IMR-90 (cell line): Measurements from ENCODE around the gene OR1F1. TPM values are rescaled to one million over a fixed set of nuclear protein-coding genes. Genes with fewer than 3 reads are reported as not detected.

ENCODE experiments used
- ATAC-seq: fragments of 200-7000 bp; cut with Tn5 transposase; 2 replicates; pipeline ENCODE4 v1.9.1; 2020; ENCODE audit warnings: low read depth, mild to moderate bottlenecking, moderate library complexity
- BruUV-seq: library from RNA; stranded (reverse); fragments of 400-500 nt; replicated peaks from 2 replicates; lab custom pipeline; 2021; lab: Mats Ljungman, UMichigan
- CTCF ChIA-PET: fragments of 300-600 bp; formaldehyde crosslinking; extraction: SDS; loops from one replicate; lab custom pipeline; 2021; ENCODE audit warnings: antibody characterized with exemption; lab: Yijun Ruan, JAX
- POLR2A ChIA-PET: fragments of 300-600 bp; sonication (Branson Sonifier 250); formaldehyde crosslinking; loops from one replicate; lab custom pipeline; 2022; ENCODE audit warnings: antibody characterized with exemption; ENCODE audit not compliant: unreplicated experiment; lab: Charles Lee
- DNase-seq: peaks from one replicate; pipeline ENCODE4 v3.0.0; 2013
- H2AFZ ChIP-seq: replicated peaks from 2 replicates; pipeline ENCODE3; 2013; ENCODE audit warnings: low read length, mild to moderate bottlenecking; ENCODE audit not compliant: poor library complexity
- H2AK5ac ChIP-seq: 2 replicates; pipeline ENCODE4 v1.6.1; 2013; ENCODE audit warnings: low read depth, low read length, inconsistent platforms
- H2AK9ac ChIP-seq: replicated peaks from 2 replicates; pipeline ENCODE3; 2013; ENCODE audit warnings: mild to moderate bottlenecking, low read depth, low read length, moderate library complexity; ENCODE audit not compliant: poor library complexity
- H2BK120ac ChIP-seq: 2 replicates; pipeline ENCODE4 v1.6.1; 2013; ENCODE audit warnings: low read depth, low read length, inconsistent platforms
- H2BK15ac ChIP-seq: 3 replicates; pipeline ENCODE4 v1.6.1; 2013; ENCODE audit warnings: low read depth, low read length, inconsistent platforms
- H2BK20ac ChIP-seq: 2 replicates; pipeline ENCODE4 v1.6.1; 2013; ENCODE audit warnings: low read depth, mild to moderate bottlenecking, inconsistent platforms, low read length, moderate library complexity
- H2BK5ac ChIP-seq: 2 replicates; pipeline ENCODE4 v1.6.1; 2013; ENCODE audit warnings: mild to moderate bottlenecking, low read depth, low read length, inconsistent platforms; ENCODE audit not compliant: poor library complexity, severe bottlenecking
- H3K14ac ChIP-seq: replicated peaks from 2 replicates; pipeline ENCODE4 v1.6.1; 2013; ENCODE audit warnings: low read depth, low read length, inconsistent platforms
- H3K18ac ChIP-seq: 2 replicates; pipeline ENCODE4 v1.6.1; 2013; ENCODE audit warnings: low read depth, low read length, control low read depth
- H3K23ac ChIP-seq: 2 replicates; pipeline ENCODE4 v1.6.1; 2013; ENCODE audit warnings: low read depth, low read length, inconsistent platforms
- H3K27ac ChIP-seq: 2 replicates; pipeline ENCODE4 v1.5.1; 2013; ENCODE audit warnings: mild to moderate bottlenecking, control low read depth, low read length; ENCODE audit not compliant: insufficient read depth
- H3K27me3 ChIP-seq: 2 replicates; pipeline ENCODE4 v1.6.1; 2013; ENCODE audit warnings: low read length; ENCODE audit not compliant: control insufficient read depth, insufficient read depth
- H3K36me3 ChIP-seq: 2 replicates; pipeline ENCODE4 v1.6.1; 2013; ENCODE audit warnings: low read length, mixed read lengths; ENCODE audit not compliant: control insufficient read depth, insufficient read depth
- H3K4ac ChIP-seq: 2 replicates; pipeline ENCODE4 v1.6.1; 2013; ENCODE audit warnings: low read depth, low read length, inconsistent platforms
- H3K4me1 ChIP-seq: 2 replicates; pipeline ENCODE4 v1.6.1; 2013; ENCODE audit warnings: low read length, mixed read lengths; ENCODE audit not compliant: control insufficient read depth, insufficient read depth
- H3K4me2 ChIP-seq: 2 replicates; pipeline ENCODE4 v1.6.1; 2013; ENCODE audit warnings: low read depth, mild to moderate bottlenecking, control low read depth, low read length, moderate library complexity
- H3K4me3 ChIP-seq: 2 replicates; pipeline ENCODE4 v1.5.1; 2013; ENCODE audit warnings: low read depth, mild to moderate bottlenecking, control low read depth, low read length, moderate library complexity; ENCODE audit not compliant: insufficient read depth
- H3K56ac ChIP-seq: 2 replicates; pipeline ENCODE4 v1.6.1; 2013; ENCODE audit warnings: low read length, inconsistent platforms; ENCODE audit not compliant: insufficient read depth; ENCODE audit errors: extremely low read depth
- H3K79me1 ChIP-seq, 2 experiments: 2 replicates each; pipeline ENCODE4 v1.6.1; 2013; ENCODE audit warnings: low read length in 2 of 2, inconsistent platforms in 1 of 2, low read depth in 1 of 2
- H3K9ac ChIP-seq: 2 replicates; pipeline ENCODE4 v1.6.1; 2013; ENCODE audit warnings: low read depth, low read length, control low read depth
- H3K9me1 ChIP-seq: 2 replicates; pipeline ENCODE4 v1.6.1; 2013; ENCODE audit warnings: low read length, inconsistent platforms; ENCODE audit not compliant: insufficient read depth
- H3K9me3 ChIP-seq: 2 replicates; pipeline ENCODE4 v1.6.1; 2013; ENCODE audit warnings: low read length; ENCODE audit not compliant: control insufficient read depth, insufficient read depth
- H4K20me1 ChIP-seq: 2 replicates; pipeline ENCODE4 v1.6.1; 2013; ENCODE audit warnings: low read length, inconsistent platforms; ENCODE audit not compliant: insufficient read depth
- H4K5ac ChIP-seq: 2 replicates; pipeline ENCODE4 v1.6.1; 2013; ENCODE audit warnings: mild to moderate bottlenecking, low read depth, low read length, control low read depth
- H4K8ac ChIP-seq, 2 experiments: 2 replicates each; pipeline ENCODE4 v1.6.1; 2013; ENCODE audit warnings: low read depth in 2 of 2, low read length in 2 of 2, control low read depth in 1 of 2, inconsistent platforms in 1 of 2
- H4K91ac ChIP-seq: 2 replicates; pipeline ENCODE4 v1.6.1; 2013; ENCODE audit warnings: low read depth, low read length, inconsistent platforms; ENCODE audit not compliant: insufficient read depth
- POLR2A ChIP-seq: IDR thresholded peaks from 2 replicates; pipeline ENCODE4 v1.6.1; 2012; ENCODE audit warnings: mild to moderate bottlenecking, low read depth, low read length
- RFX5 ChIP-seq: IDR thresholded peaks from 2 replicates; pipeline ENCODE4 v1.8.0; 2012; ENCODE audit warnings: low read depth, mild to moderate bottlenecking, low read length, moderate library complexity
- WGBS, 2 experiments: methylation state at CpG; one replicate each; pipeline versions ENCODE4 v1.1.5 to v1.1.7; 2013; ENCODE audit warnings: missing lambda C conversion rate in 2 of 2; ENCODE audit not compliant: insufficient read length in 1 of 2; ENCODE audit errors: extremely low coverage in 2 of 2; 5-methylcytosine and 5-hydroxymethylcytosine counted together
- dilution Hi-C: fragments of 300-500 bp; cut with HindIII; formaldehyde crosslinking; loops from one replicate; pipeline ENCODE4 v1.14.3; 2018; ENCODE audit warnings: low sequenced_read_pairs; ENCODE audit not compliant: unreplicated experiment
- in situ Hi-C: fragments of 300-500 bp; cut with MboI; formaldehyde crosslinking; loops from 3 replicates; pipeline ENCODE4 v1.14.3; 2019; ENCODE audit warnings: low sequenced_read_pairs, inconsistent platforms, mixed read lengths
- intact Hi-C: fragments of 100-400 bp; cut with micrococcal nuclease; formaldehyde crosslinking; loops from 2 replicates; pipeline ENCODE4 v1.10.0; 2022
- polyA plus RNA-seq, 3 experiments: library from polyadenylated mRNA; depleted of rRNA; stranded (reverse); fragments of >200 nt; gene quantifications; 2 replicates each; pipeline ENCODE4 v1.2.3, GENCODE V29; 2012; ENCODE audit warnings: low replicate concordance in 1 of 3
- total RNA-seq: library from RNA; depleted of rRNA; stranded (reverse); fragments of >200 nt; gene quantifications from 2 replicates; pipeline ENCODE4 v1.2.3, GENCODE V29; 2012
- TF ChIP-seq, protein P1 (sequence below): fragments of 150-350 bp; IDR thresholded peaks from 2 replicates; pipeline ENCODE4 v1.6.1; 2016; ENCODE audit warnings: low read depth, mild to moderate bottlenecking, low read length, moderate library complexity, borderline replicate concordance
- TF ChIP-seq, protein P2 (sequence below): fragments of 150-350 bp; IDR thresholded peaks from 2 replicates; pipeline ENCODE4 v1.6.1; 2017; ENCODE audit warnings: mild to moderate bottlenecking, antibody characterized with exemption, low read length, low read depth

The OR1F1 gene
- total and polyA plus RNA-seq, 2 of the 4 experiments (the other 2 are of a cell fraction), result 0.12 TPM; not detected in 1

DNA sequence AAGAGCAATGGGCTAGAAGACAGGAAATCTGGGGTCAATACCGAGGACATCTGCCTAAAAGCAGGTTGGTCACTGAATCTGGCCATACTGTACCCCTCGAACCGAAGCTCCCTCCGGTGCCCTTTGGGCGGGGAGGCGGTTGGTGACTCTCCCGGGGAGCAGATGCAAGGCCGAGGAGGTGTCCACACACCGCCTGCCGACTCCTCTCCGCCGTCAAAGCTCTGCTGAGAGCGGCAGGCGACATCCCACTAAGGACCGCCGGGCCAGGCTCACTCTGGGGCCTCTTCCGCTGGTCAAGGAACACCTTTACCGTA, 46.5 kb downstream of the OR1F1 start:
- POLR2A ChIA-PET, result no interaction called here

More for the DNA sequence above, 46.5 kb downstream of the OR1F1 start:
- Histone ChIP-seq H3K36me3 (peaks cover 21% of the 10 kb centered on the region), H4K20me1 (no peaks in the 10 kb centered on the region), H3K9ac (peak overlapping the region; percentile 96), H3K4me1 (no peaks in the 10 kb centered on the region), H3K14ac (peak overlapping the region; percentile 17), H3K4me2 (peak overlapping the region; percentile 97), H2BK120ac (no peak overlapping the region), H3K23ac (peak overlapping the region; percentile 75; the same call in 1 of the 2 replicates), H3K79me1 (peaks cover 22 to 27% of the 10 kb centered on the region in 2 experiments), H3K9me3 (peaks cover 4% of the 10 kb centered on the region; the same call in 1 of the 2 replicates), H4K5ac (peak overlapping the region; percentile 55), H2AFZ (peak overlapping the region; percentile 100), H3K18ac (no peak overlapping the region), H3K56ac (peak overlapping the region; percentile 73), H4K91ac (peak overlapping the region; percentile 4; the same call in 1 of the 2 replicates), H2BK20ac (no peak overlapping the region), H2AK5ac (peak overlapping the region; percentile 71; the same call in 1 of the 2 replicates), H3K4me3 (peak overlapping the region; percentile 95), H2AK9ac (peak overlapping the region; percentile 94), H2BK5ac (peak overlapping the region; percentile 62), H2BK15ac (no peak overlapping the region), H3K4ac (peak overlapping the region; percentile 58), H3K27me3 (no peaks in the 10 kb centered on the region), H4K8ac (peak overlapping the region; percentile 20 to 75), H3K9me1 (peaks cover 3% of the 10 kb centered on the region; the same call in 1 of the 2 replicates), H3K27ac (peak overlapping the region; percentile 79)
- CTCF ChIA-PET, result no interaction called here
- ATAC-seq, result no peak
- no TSS peak for BruUV-seq
- DNase-seq, result no peak
- in situ Hi-C loops, result no loop called here
- intact Hi-C loops, result loop anchor here (2.0 kb wide), 1 partner anchor 48 kb away; the partner anchor contains the start of gene ZNF263
- WGBS, 2 experiments, result 1% methylated on average over 16 of the region's 18 CpGs; no CpG with 5 or more reads in 1 of the 2 experiments
- dilution Hi-C loops, result no loop called here
- no peak for TF ChIP-seq POLR2A
- TF ChIP-seq, protein P1, sequence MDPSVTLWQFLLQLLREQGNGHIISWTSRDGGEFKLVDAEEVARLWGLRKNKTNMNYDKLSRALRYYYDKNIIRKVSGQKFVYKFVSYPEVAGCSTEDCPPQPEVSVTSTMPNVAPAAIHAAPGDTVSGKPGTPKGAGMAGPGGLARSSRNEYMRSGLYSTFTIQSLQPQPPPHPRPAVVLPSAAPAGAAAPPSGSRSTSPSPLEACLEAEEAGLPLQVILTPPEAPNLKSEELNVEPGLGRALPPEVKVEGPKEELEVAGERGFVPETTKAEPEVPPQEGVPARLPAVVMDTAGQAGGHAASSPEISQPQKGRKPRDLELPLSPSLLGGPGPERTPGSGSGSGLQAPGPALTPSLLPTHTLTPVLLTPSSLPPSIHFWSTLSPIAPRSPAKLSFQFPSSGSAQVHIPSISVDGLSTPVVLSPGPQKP, result no peak
- TF ChIP-seq, protein P2, sequence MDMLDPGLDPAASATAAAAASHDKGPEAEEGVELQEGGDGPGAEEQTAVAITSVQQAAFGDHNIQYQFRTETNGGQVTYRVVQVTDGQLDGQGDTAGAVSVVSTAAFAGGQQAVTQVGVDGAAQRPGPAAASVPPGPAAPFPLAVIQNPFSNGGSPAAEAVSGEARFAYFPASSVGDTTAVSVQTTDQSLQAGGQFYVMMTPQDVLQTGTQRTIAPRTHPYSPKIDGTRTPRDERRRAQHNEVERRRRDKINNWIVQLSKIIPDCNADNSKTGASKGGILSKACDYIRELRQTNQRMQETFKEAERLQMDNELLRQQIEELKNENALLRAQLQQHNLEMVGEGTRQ, result no peak
- TF ChIP-seq RFX5, result no peak
